GM12878 (cell line): ENCODE measurements around the gene TNNT2. TPM values are rescaled to one million over a fixed set of nuclear protein-coding genes. Genes with fewer than 3 reads are reported as not detected.
A peak's percentile ranks its signal among the peaks of the same experiment; 100 is the strongest.

ENCODE experiments used
- CEBPB ChIP-seq, 2 experiments: fragments of 150-350 bp in 1 of 2; IDR thresholded peaks; 2 replicates each; pipeline ENCODE4 v1.6.1; 2012 to 2014; ENCODE audit warnings: low read depth in 2 of 2, low read length in 2 of 2, borderline replicate concordance in 1 of 2, inconsistent platforms in 1 of 2
- CHD4 ChIP-seq: fragments of 200-600 bp; sonication (generic); IDR thresholded peaks from 2 replicates; pipeline ENCODE4 v1.6.1; 2016; ENCODE audit warnings: mild to moderate bottlenecking
- CUX1 ChIP-seq: IDR thresholded peaks from 2 replicates; pipeline ENCODE4 v1.6.1; 2012; ENCODE audit warnings: improper control_type of control experiment, low read depth, low read length; ENCODE audit not compliant: insufficient replicate concordance
- E2F4 ChIP-seq: IDR thresholded peaks from 2 replicates; pipeline ENCODE4 v1.6.1; 2012; ENCODE audit warnings: low read depth, low read length, improper control_type of control experiment
- GABPA ChIP-seq: IDR thresholded peaks from 2 replicates; pipeline ENCODE4 v1.6.1; 2014; ENCODE audit warnings: antibody characterized with exemption, low read depth, mild to moderate bottlenecking, inconsistent platforms
- NRF1 ChIP-seq: conservative IDR thresholded peaks from 2 replicates; pipeline ENCODE4 v1.6.1; 2011; ENCODE audit warnings: mild to moderate bottlenecking, low read depth, low read length, improper control_type of control experiment
- PAX5 ChIP-seq: IDR thresholded peaks from 2 replicates; pipeline ENCODE4 v1.6.1; 2011; ENCODE audit warnings: low read depth, low read length, borderline replicate concordance
- RAD21 ChIP-seq: IDR thresholded peaks from 2 replicates; pipeline ENCODE4 v1.6.1; 2011; ENCODE audit warnings: mild to moderate bottlenecking, low read depth, low read length, moderate library complexity; ENCODE audit not compliant: insufficient read depth
- RELA ChIP-seq: fragments of 450-650 bp; IDR thresholded peaks from 2 replicates; pipeline ENCODE4 v1.8.0; 2014; ENCODE audit warnings: borderline replicate concordance; ENCODE audit not compliant: partially characterized antibody
- RFX5 ChIP-seq: IDR thresholded peaks from 2 replicates; pipeline ENCODE4 v1.6.1; 2011; ENCODE audit warnings: low read depth, low read length, improper control_type of control experiment
- SKIL ChIP-seq: fragments of 450-650 bp; IDR thresholded peaks from 2 replicates; pipeline ENCODE4 v1.6.1; 2017; ENCODE audit warnings: mild to moderate bottlenecking, low read depth, inconsistent platforms; ENCODE audit not compliant: poor library complexity, severe bottlenecking
- SMARCA5 ChIP-seq: fragments of 450-650 bp; IDR thresholded peaks from 2 replicates; pipeline ENCODE4 v1.6.1; 2017; ENCODE audit warnings: mild to moderate bottlenecking
- SMC3 ChIP-seq: IDR thresholded peaks from 2 replicates; pipeline ENCODE4 v1.6.1; 2011; ENCODE audit warnings: low read length, improper control_type of control experiment, borderline replicate concordance
- SPI1 ChIP-seq: IDR thresholded peaks from 2 replicates; pipeline ENCODE4 v1.6.1; 2011; ENCODE audit warnings: low read depth, mild to moderate bottlenecking, low read length, moderate library complexity, borderline replicate concordance; ENCODE audit not compliant: insufficient read depth
- ZNF687 ChIP-seq: fragments of 450-650 bp; IDR thresholded peaks from 2 replicates; pipeline ENCODE4 v1.6.1; 2017; ENCODE audit warnings: mild to moderate bottlenecking, moderate library complexity
- polyA plus RNA-seq, 11 experiments: library from polyadenylated mRNA; depleted of rRNA in 4 of 11; unstranded in 6 of 11; stranded (reverse) in 5 of 11; fragments of >200 nt; fragmentation: Nextera tagmentation in 4 of 11; fragmentation: Illumina TruSeq in 1 of 11; extraction: Ambion mirVana in 4 of 11; extraction: Trizol in 1 of 11; gene quantifications; 1 replicate in 1 of 11; 2 replicates in 10 of 11; pipeline versions ENCODE4 v1.2.1 to v1.2.3, GENCODE V29; 2011 to 2016; ENCODE audit warnings: inconsistent platforms in 2 of 11, missing spikeins in 2 of 11, low read depth in 1 of 11
- total RNA-seq, 4 experiments: library from RNA; depleted of rRNA in 3 of 4; stranded (reverse); fragments of >200 nt in 3 of 4; fragmentation: Illumina TruSeq in 1 of 4; extraction: Trizol in 1 of 4; gene quantifications; 2 replicates each; pipeline versions ENCODE4 v1.2.1 to v1.2.3, GENCODE V29; 2013 to 2021

Gene TNNT2
- total and polyA plus RNA-seq, 10 of the 15 experiments (the other 5 are each of a cell fraction or from before 2014, with no cell fraction given): 2.2 TPM; not detected in 9

- TF ChIP-seq CEBPB (IDR thresholded peaks at IDR 0.05; ENCODE audit: borderline replicate concordance in 1 of 2, low read depth in 2 of 2, low read length in 2 of 2): no peak
- no peak for TF ChIP-seq RFX5
- no peak for TF ChIP-seq CHD4
- peak; percentile 93 for TF ChIP-seq SMC3
- no peak for TF ChIP-seq GABPA
- TF ChIP-seq ZNF687: no peak
- no peak for TF ChIP-seq CUX1
- peak; percentile 65; the same call in 1 of the 2 replicates for TF ChIP-seq SMARCA5
- TF ChIP-seq PAX5: no peak
- peak; percentile 51 for TF ChIP-seq RELA
- no peak for TF ChIP-seq SPI1
- TF ChIP-seq SKIL: no peak
- TF ChIP-seq RAD21: peak; percentile 70
- no peak for TF ChIP-seq NRF1
- TF ChIP-seq E2F4: no peak
These were observed 30.8 kb upstream of the TNNT2 start (continued) for GRCh38 chr1:201408176-201408833.
